ENCODE measurements around the gene RRM2. TPM values are rescaled to one million over a fixed set of nuclear protein-coding genes. Genes with fewer than 3 reads are reported as not detected.

Gene RRM2
- total RNA-seq, 1 experiment from 2014 or later = 330 TPM

- Histone ChIP-seq H3K9me2 (ENCODE audit: insufficient read depth) (no peaks in the 10 kb centered on the region), H4K20me1 (ENCODE audit: insufficient read depth) (no peaks in the 10 kb centered on the region), H3K4me3 (replicated peaks in 1 of 2; ENCODE audit: low read depth in 1 of 2, low read length in 2 of 2) (no peak overlapping the region), H3K36me3 (ENCODE audit: control insufficient read depth in 1 of 2, insufficient read depth in 2 of 2, low read length in 2 of 2) (no peaks in the 10 kb centered on the region), H3K9ac (ENCODE audit: low read length) (no peak overlapping the region), H2AFZ (ENCODE audit: low read depth, low read length, poor library complexity, severe bottlenecking) (no peak overlapping the region), H3K79me2 (ENCODE audit: insufficient read depth, low read length) (no peaks in the 10 kb centered on the region), H3K9me3 (ENCODE audit: control insufficient read depth in 1 of 2, insufficient read depth in 1 of 2, low read depth in 1 of 2, low read length in 2 of 2) (no peaks in the 10 kb centered on the region), H3K4me2 (ENCODE audit: low read length) (no peak overlapping the region), H3K27ac (ENCODE audit: low read depth, low read length) (no peak overlapping the region), H3K27me3 (ENCODE audit: insufficient read depth, low read length) (0 out of 2 replicates have a peak, but pooled peaks cover 2% of the 10 kb centered on the region), H3K4me1 (ENCODE audit: control insufficient read depth in 1 of 2, insufficient read depth in 2 of 2, low read length in 2 of 2) (no peaks in the 10 kb centered on the region)
- no TSS peak for BruUV-seq (replicated peaks)
- ATAC-seq = no peak
- RAD21 ChIA-PET (ENCODE audit: low non-redundant PET in 1 of 2, low total read pairs in 2 of 2, uncharacterized antibody in 2 of 2, unreplicated experiment in 2 of 2) = interaction anchor here in 1 of 2 experiments (0.5 kb wide), 1 partner anchor 22 kb away, joined by 3 read pairs; no protein-coding TSS in a partner anchor
- DNase-seq (ENCODE audit: low read depth, low spot score) = no peak
- TF ChIP-seq EZH2 (IDR thresholded peaks at IDR 0.05) (no peak), POLR2A (IDR thresholded peaks at IDR 0.05; ENCODE audit: borderline replicate concordance, extremely low read depth, insufficient read depth, insufficient read length) (no peak), ZBTB33 (IDR thresholded peaks at IDR 0.05; ENCODE audit: extremely low read depth, insufficient replicate concordance, low read length) (no peak), MAX (IDR thresholded peaks at IDR 0.05) (no peak), POLR2AphosphoS5 (IDR thresholded peaks at IDR 0.05; ENCODE audit: low read depth, low read length) (no peak)
- CTCF ChIA-PET = interaction anchor here (0.6 kb wide), 1 partner anchor 10 kb away, joined by 3 read pairs; no protein-coding TSS in a partner anchor
- intact Hi-C loops (cut with micrococcal nuclease) = no loop called here
- POLR2A ChIA-PET = interaction anchor here (1.6 kb wide), 1 partner anchor 15 kb away, joined by 4 read pairs; no protein-coding TSS in a partner anchor
Observed at GRCh38 chr2:10087360-10087759, 35.2 kb upstream of the RRM2 start.

- no peaks in the 10 kb centered on the region for H3K4me1 ChIP-seq (ENCODE audit: control insufficient read depth in 1 of 2, insufficient read depth in 2 of 2, low read length in 2 of 2)
- ChIA-PET RAD21 (ENCODE audit: low non-redundant PET in 1 of 2, low total read pairs in 2 of 2, uncharacterized antibody in 2 of 2, unreplicated experiment in 2 of 2) (no interaction called here), POLR2A (interaction anchor here (1.1 kb wide), 1 partner anchor 359 kb away, joined by 5 read pairs; the partner anchor contains the start of gene ODC1), CTCF (no interaction called here)
- DNase-seq (ENCODE audit: low read depth, low spot score) (no peak), ATAC-seq (no peak)
- no peak overlapping the region for H3K27ac ChIP-seq (ENCODE audit: low read depth, low read length)
- no peak overlapping the region for H3K4me3 ChIP-seq (replicated peaks in 1 of 2; ENCODE audit: low read depth in 1 of 2, low read length in 2 of 2)
- H2AFZ ChIP-seq (ENCODE audit: low read depth, low read length, poor library complexity, severe bottlenecking) = no peak overlapping the region
- no peak overlapping the region for H3K4me2 ChIP-seq (ENCODE audit: low read length)
- H3K9me2 ChIP-seq (ENCODE audit: insufficient read depth) = no peaks in the 10 kb centered on the region
- no peak for TF ChIP-seq CTCF (IDR thresholded peaks at IDR 0.05 in 2 of 3, conservative IDR thresholded peaks at IDR 0.05 in 1 of 3; ENCODE audit: borderline replicate concordance in 1 of 3, insufficient read depth in 1 of 3, low read depth in 2 of 3, low read length in 2 of 3)
- TF ChIP-seq FOSL1 (IDR thresholded peaks at IDR 0.05; ENCODE audit: low read depth) = no peak
- TF ChIP-seq ZFX (IDR thresholded peaks at IDR 0.05) = no peak
- no peak for TF ChIP-seq YY1 (IDR thresholded peaks at IDR 0.05; ENCODE audit: extremely low read depth, insufficient replicate concordance, low read depth, low read length)
- TF ChIP-seq TCF7L2 (IDR thresholded peaks at IDR 0.05; ENCODE audit: borderline replicate concordance, extremely low read depth, insufficient read depth, insufficient read length) = no peak
- no peak for TF ChIP-seq SRF (IDR thresholded peaks at IDR 0.05; ENCODE audit: low read depth)
- no peak for TF ChIP-seq SP1 (IDR thresholded peaks at IDR 0.05; ENCODE audit: low read depth)
- TF ChIP-seq RAD21 (IDR thresholded peaks at IDR 0.05; ENCODE audit: low read depth) = no peak
- no peak overlapping the region for H3K9ac ChIP-seq (ENCODE audit: low read length)
- intact Hi-C loops (cut with micrococcal nuclease) = no loop called here
- no peaks in the 10 kb centered on the region for H4K20me1 ChIP-seq (ENCODE audit: insufficient read depth)
- H3K27me3 ChIP-seq (ENCODE audit: insufficient read depth, low read length) = no peaks in the 10 kb centered on the region
- H3K9me3 ChIP-seq (ENCODE audit: control insufficient read depth in 1 of 2, insufficient read depth in 1 of 2, low read depth in 1 of 2, low read length in 2 of 2) = no peaks in the 10 kb centered on the region
- H3K36me3 ChIP-seq (ENCODE audit: control insufficient read depth in 1 of 2, insufficient read depth in 2 of 2, low read length in 2 of 2) = no peaks in the 10 kb centered on the region
- no peaks in the 10 kb centered on the region for H3K79me2 ChIP-seq (ENCODE audit: insufficient read depth, low read length)
- BruUV-seq (replicated peaks) = no TSS peak
Observed at GRCh38 chr2:10089565-10090190, 32.9 kb upstream of the RRM2 start.

Measured in HCT116 (cell line).